Left ventricle myocardium inferior (tissue), 1 donor: ENCODE measurements around the gene NCAM2. TPM values are rescaled to one million over a fixed set of nuclear protein-coding genes. Genes with fewer than 3 reads are reported as not detected.

Source experiments
- DNase-seq: peaks from one replicate; pipeline ENCODE4 v3.0.0-alpha.2; 2020
- H3K27ac ChIP-seq: fragments of 200-600 bp; replicated peaks from 2 replicates; pipeline ENCODE4 v1.8.0; 2021
- H3K27me3 ChIP-seq: fragments of 200-600 bp; 2 replicates; pipeline ENCODE4 v1.8.0; 2021; ENCODE audit warnings: low read depth
- H3K36me3 ChIP-seq: fragments of 200-600 bp; 2 replicates; pipeline ENCODE4 v1.8.0; 2021
- H3K4me1 ChIP-seq: fragments of 200-600 bp; 2 replicates; pipeline ENCODE4 v1.8.0; 2021
- H3K4me3 ChIP-seq: fragments of 200-600 bp; 2 replicates; pipeline ENCODE4 v1.8.0; 2021; ENCODE audit warnings: mild to moderate bottlenecking, moderate library complexity
- H3K9me3 ChIP-seq: fragments of 200-600 bp; replicated peaks from 2 replicates; pipeline ENCODE4 v1.8.0; 2021
- intact Hi-C: fragments of 100-400 bp; cut with micrococcal nuclease; formaldehyde crosslinking; loops from one replicate; pipeline ENCODE4 v1.11.0; 2022
- total RNA-seq: library from RNA; stranded (reverse); fragmentation: NEBNext Ultra II Directional; extraction: Animal tissue kit (Norgen Biotek cat#: 25700); gene quantifications from one replicate; pipeline ENCODE4 v1.2.1, GENCODE V29; 2021
- TF ChIP-seq, protein P1 (sequence below): fragments of 200-600 bp; IDR thresholded peaks from 2 replicates; pipeline ENCODE4 v1.8.0; 2021; ENCODE audit warnings: antibody characterized with exemption, mild to moderate bottlenecking, borderline replicate concordance
- donor health status: DM: no; HTN: yes; CAD: no; lungs with severe emphysema.

NCAM2 gene
- total RNA-seq, 1 donor from 2014 or later = 4.4 TPM

DNA sequence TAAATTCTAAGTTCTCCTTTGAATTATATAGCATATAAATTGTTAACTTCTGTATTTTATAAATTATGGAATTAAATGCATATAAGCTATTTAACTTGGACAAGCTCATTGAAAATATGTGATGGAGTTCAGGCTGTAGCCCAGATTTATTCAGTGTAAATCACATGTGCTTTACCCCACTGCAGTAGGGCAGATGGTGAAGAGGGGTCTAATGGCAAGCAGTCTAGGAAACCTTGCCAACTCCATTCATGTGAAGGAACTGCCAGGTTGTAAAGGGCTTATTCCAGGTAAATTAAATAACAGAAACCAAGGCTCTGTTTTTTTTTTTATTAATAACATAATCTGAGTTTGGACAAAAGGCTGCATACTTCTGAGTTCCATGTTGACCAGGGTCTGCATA lies 243.2 kb downstream of the NCAM2 start:
- intact Hi-C loops = no loop called here
- TF ChIP-seq, protein P1, sequence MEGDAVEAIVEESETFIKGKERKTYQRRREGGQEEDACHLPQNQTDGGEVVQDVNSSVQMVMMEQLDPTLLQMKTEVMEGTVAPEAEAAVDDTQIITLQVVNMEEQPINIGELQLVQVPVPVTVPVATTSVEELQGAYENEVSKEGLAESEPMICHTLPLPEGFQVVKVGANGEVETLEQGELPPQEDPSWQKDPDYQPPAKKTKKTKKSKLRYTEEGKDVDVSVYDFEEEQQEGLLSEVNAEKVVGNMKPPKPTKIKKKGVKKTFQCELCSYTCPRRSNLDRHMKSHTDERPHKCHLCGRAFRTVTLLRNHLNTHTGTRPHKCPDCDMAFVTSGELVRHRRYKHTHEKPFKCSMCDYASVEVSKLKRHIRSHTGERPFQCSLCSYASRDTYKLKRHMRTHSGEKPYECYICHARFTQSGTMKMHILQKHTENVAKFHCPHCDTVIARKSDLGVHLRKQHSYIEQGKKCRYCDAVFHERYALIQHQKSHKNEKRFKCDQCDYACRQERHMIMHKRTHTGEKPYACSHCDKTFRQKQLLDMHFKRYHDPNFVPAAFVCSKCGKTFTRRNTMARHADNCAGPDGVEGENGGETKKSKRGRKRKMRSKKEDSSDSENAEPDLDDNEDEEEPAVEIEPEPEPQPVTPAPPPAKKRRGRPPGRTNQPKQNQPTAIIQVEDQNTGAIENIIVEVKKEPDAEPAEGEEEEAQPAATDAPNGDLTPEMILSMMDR = no peak
- H3K4me1 ChIP-seq = no peaks in the 10 kb centered on the region

DNA sequence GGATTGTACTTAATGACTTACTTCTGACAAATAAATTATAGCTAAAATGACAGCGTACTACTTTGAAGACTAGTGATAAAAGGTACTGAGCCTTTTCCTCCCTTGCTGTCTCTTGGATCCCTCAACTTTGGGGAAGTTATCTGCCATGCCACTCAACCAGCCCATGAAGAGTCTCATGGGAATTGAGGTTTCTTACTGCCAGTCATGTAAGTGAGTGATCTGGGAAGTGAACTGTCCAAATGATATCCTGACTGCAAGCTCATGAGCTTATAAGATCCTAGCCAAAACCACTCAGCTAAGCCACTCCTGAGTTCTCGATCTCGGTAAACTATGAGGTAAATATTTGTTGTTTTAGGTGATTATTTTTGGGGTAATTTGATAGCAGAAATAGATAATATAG lies 247.8 kb downstream of the NCAM2 start:
- intact Hi-C loops = no loop called here
- no peak for DNase-seq
- TF ChIP-seq, protein P1 = no peak
- Histone ChIP-seq H3K9me3 (peaks cover 15% of the 10 kb centered on the region), H3K4me1 (no peaks in the 10 kb centered on the region), H3K27me3 (no peaks in the 10 kb centered on the region), H3K4me3 (no peak overlapping the region), H3K36me3 (no peaks in the 10 kb centered on the region), H3K27ac (no peak overlapping the region)

More for the DNA sequence above, 243.2 kb downstream of the NCAM2 start:
- no peak for DNase-seq
- H3K36me3 ChIP-seq = no peaks in the 10 kb centered on the region
- no peak overlapping the region for H3K4me3 ChIP-seq
- H3K9me3 ChIP-seq = peaks cover 15% of the 10 kb centered on the region
- no peaks in the 10 kb centered on the region for H3K27me3 ChIP-seq
- H3K27ac ChIP-seq = no peak overlapping the region

GRCh38 chr21:21247424-21247823 lies 249.2 kb downstream of the NCAM2 start:
- H3K36me3 ChIP-seq = no peaks in the 10 kb centered on the region
- peaks cover 15% of the 10 kb centered on the region for H3K9me3 ChIP-seq
- intact Hi-C loops = no loop called here
- DNase-seq = no peak
- H3K4me3 ChIP-seq = no peak overlapping the region
- H3K27ac ChIP-seq = no peak overlapping the region
- H3K4me1 ChIP-seq = no peaks in the 10 kb centered on the region
- TF ChIP-seq, protein P1 = no peak
- H3K27me3 ChIP-seq = no peaks in the 10 kb centered on the region

DNA sequence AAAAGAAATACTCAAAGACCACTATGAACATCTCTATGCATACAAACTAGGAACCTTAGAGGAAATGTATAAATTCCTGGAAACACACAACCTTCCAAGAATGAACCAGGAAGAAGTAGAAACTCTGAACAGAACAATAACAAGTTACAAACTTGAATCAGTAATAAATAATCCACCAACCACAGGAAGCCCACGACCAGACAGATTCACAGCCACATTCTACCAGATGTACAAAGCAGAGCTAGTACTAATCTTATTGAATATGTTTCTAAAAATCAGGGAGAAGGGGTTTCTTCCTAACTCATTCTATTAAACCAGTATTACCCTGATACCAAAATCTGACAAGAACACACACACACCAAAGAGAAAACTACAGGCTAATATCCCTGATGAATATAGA lies 263.8 kb downstream of the NCAM2 start:
- H3K27ac ChIP-seq = no peak overlapping the region
- H3K36me3 ChIP-seq = no peaks in the 10 kb centered on the region
- TF ChIP-seq, protein P1 = no peak
- peaks cover 25% of the 10 kb centered on the region for H3K9me3 ChIP-seq
- no peaks in the 10 kb centered on the region for H3K4me1 ChIP-seq
- no peak for DNase-seq
- no peaks in the 10 kb centered on the region for H3K27me3 ChIP-seq
- no peak overlapping the region for H3K4me3 ChIP-seq
- intact Hi-C loops = no loop called here

DNA sequence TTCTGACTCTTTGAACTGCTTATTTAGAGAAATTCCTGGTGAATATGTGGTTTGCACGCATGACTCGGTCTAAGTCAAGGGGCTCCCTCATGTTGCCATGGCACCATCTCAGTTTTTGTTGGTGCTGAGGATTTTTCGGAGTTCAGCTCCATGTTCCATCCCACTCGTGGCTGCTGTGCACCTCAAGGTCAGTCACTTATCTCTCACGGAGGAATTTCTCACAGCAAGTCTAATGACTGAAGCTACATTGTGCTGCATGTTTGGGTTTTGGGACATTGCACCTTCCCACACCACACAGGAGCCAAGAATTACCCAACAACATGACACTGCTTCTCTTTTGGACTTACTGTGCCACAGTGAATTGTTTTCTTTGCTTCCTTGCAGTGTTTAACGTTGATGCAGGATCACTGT lies 269.9 kb downstream of the NCAM2 start:
- intact Hi-C loops = no loop called here
- DNase-seq = no peak
- Histone ChIP-seq H3K27me3 (no peaks in the 10 kb centered on the region), H3K4me1 (no peaks in the 10 kb centered on the region), H3K36me3 (no peaks in the 10 kb centered on the region), H3K9me3 (peaks cover 10% of the 10 kb centered on the region), H3K4me3 (no peak overlapping the region), H3K27ac (no peak overlapping the region)
- TF ChIP-seq, protein P1 = no peak

DNA sequence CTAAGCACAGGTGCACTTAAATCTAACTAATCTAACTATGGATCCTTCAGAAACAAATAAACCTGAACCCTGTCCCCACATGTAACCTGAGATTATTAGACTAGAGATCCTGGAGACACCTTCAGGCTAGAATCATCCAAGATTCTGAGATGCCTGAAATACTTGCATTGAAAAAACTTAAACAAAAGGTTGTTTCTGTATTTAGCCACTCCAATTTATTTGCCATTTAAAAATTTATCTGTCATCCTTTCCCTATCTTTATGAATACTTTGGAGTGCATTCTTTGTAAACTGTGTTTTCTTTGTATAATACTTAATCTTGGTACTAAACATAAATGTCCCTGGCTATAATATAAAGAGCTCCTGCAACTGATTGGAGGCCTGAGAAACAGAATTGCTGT lies 270.7 kb downstream of the NCAM2 start:
- no peaks in the 10 kb centered on the region for H3K4me1 ChIP-seq
- no peaks in the 10 kb centered on the region for H3K36me3 ChIP-seq
- H3K4me3 ChIP-seq = no peak overlapping the region
- H3K27ac ChIP-seq = no peak overlapping the region
- H3K9me3 ChIP-seq = peaks cover 10% of the 10 kb centered on the region
- TF ChIP-seq, protein P1 = no peak
- DNase-seq = no peak
- no peaks in the 10 kb centered on the region for H3K27me3 ChIP-seq
- intact Hi-C loops = no loop called here
